GM18507 (cell line): ENCODE data around the gene HOXC10.

Experiments used
- DNase-seq: peaks from one replicate; pipeline ENCODE4 v3.0.0; 2011; ENCODE audit warnings: low read depth; ENCODE audit not compliant: insufficient read length; ENCODE audit errors: extremely low spot score
- FAIRE-seq: peaks from 2 replicates; lab custom pipeline; 2011; peaks lifted over from hg19 to GRCh38; lab: Jason Lieb, UNC

Gene HOXC10

GRCh38 chr12:53949631-53950436, 35.1 kb upstream of the HOXC10 start:
- no peak for DNase-seq
- no peak for FAIRE-seq

DNA sequence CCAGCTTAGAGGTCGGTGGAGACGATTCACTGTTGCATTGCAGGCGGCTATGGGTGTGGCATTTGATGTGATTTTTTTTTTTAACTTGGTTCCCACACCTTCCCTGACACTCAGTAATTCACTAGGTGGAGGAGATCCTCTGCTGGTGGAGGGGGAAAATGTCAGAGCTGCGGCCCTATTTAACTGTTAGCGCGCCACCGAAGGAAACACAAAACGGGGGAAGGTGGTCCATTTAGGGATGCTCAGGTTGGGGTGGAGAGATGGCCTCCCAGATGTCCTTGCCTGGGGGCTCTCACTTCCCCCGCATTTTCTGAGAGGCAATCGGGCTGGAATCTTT, 34.5 kb upstream of the HOXC10 start:
- FAIRE-seq (no peak), DNase-seq (no peak)

GRCh38 chr12:53950789-53951576, 34.0 kb upstream of the HOXC10 start:
- no peak for FAIRE-seq

DNA sequence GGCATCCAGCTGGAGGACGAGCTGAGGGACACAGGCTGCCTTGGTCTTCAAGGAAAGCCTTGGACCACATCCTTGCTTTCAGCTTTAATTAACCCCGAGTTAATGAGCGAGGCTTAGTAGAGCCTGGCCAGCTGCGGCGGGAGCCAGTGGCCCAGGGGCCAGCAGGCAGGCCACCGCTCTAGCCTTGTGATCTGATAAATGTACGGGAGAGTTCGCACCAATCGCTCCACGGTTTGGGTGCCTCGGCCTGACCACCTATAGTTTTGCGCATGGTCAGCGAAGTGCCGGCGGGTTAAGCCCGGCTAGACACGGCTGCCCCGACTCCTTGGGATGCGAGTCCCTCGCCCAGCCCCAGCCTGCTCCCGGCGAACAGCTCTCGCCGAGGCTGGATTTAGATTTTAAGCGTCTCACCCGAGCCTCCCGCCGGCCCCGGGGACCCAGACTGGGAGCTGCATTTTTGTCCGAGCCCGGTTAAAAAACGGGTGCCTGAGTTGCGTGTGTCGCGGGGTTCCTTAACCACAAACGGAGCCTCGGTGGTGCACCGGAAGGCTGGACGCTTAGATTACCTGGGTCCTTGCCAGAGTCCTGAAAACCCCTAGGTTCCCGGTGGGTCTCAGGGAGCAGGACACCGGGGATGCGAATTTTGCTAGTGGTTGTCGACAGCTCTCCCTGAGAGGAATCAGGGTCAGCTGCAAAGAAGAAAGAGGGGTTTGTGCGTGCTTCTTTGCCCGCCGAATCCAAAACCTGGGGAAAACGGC, 33.2 kb upstream of the HOXC10 start:
- FAIRE-seq: no peak
- DNase-seq: no peak

More at GRCh38 chr12:53950789-53951576, 34.0 kb upstream of the HOXC10 start:
- no peak for DNase-seq

GRCh38 chr12:53952335-53952694, 32.6 kb upstream of the HOXC10 start:
- DNase-seq (no peak), FAIRE-seq (no peak)

GRCh38 chr12:53952871-53953734, 31.8 kb upstream of the HOXC10 start:
- DNase-seq (no peak), FAIRE-seq (no peak)

DNA sequence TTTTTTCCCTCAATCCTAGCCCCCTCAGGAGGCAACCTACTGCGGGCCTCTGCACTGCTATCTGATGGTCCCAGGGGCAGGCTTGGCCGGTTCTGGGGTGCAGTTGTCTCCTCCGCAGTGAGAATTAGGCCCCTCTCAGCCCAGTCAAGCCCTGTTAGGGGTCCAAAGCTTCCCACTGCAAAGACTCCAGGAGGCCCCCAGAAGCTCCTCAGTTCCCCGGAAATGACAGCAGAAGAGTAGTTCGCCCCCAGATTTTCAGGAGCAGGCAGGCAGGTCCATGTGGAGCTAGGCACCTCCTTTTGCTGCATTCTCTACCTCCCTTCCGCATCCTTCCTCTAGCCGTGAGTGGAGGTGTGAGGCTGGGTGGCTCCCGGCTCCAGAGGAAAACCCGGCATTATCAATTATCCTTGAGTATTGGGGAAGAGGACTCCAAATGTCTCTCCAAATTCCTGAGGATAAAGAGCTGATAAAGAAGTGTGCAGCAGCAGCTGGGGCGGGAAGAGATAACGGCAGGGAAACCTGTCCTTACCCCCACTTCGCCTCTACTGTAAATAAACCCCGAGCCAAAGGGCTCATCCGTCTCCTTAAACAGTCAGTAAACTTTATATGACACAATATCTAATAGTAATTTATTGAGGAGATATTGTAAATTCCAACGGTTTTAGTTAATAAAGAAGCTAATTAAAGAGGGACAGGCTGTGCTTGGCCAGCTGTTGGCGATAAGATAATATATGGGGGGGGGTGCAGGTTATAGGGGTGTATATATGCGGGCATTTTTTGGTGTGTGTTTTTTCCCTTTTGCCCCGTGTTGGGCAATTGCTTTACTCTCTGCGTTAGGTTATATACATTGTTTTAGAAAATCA, 30.9 kb upstream of the HOXC10 start:
- no peak for DNase-seq
- no peak for FAIRE-seq

DNA sequence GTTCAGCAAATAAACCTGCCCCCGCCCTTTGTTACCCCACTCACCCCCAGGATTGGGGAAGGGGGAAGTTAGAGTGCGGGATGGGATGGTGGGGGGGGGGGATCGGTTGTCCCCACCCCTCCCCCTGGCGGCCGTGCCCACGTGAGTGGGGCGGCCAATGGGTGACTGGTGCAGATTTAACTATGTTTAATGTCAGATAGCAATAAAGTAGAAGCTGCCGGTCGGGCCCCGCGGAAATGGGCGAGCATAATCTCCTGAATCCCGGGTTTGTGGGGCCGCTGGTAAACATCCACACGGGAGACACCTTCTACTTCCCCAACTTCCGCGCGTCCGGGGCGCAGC, 30.3 kb upstream of the HOXC10 start, which contains the start of gene HOXC12:
TSS of gene HOXC12 (plus strand) at position 210 of the 342 bp plus-strand sequence. CDS start at position 237, 27 bp downstream.
- FAIRE-seq: no peak
- DNase-seq: no peak

DNA sequence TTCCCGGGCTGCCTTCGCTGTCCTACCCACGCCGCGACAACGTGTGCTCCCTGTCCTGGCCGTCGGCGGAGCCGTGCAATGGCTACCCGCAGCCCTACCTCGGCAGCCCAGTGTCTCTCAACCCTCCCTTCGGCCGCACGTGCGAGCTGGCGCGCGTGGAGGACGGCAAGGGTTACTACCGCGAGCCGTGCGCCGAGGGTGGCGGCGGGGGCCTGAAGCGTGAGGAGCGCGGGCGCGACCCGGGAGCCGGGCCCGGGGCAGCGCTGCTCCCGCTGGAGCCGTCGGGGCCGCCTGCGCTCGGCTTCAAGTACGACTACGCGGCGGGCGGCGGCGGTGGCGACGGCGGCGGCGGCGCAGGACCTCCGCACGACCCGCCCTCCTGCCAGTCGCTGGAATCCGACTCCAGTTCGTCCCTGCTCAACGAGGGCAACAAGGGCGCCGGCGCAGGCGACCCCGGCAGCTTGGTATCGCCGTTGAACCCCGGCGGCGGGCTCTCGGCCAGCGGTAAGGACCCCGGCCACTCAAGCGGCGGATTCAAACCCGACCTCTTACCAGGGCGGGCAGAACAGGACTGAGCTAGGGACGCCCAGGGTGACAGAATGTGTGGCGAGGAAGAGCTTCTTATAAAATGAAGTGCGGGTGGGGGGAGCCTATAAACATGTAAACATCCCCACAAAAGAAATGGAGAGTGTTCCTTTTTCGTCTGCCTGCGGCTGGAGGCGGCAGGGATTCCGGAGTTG, 29.7 kb upstream of the HOXC10 start:
- DNase-seq: no peak
- FAIRE-seq: no peak

DNA sequence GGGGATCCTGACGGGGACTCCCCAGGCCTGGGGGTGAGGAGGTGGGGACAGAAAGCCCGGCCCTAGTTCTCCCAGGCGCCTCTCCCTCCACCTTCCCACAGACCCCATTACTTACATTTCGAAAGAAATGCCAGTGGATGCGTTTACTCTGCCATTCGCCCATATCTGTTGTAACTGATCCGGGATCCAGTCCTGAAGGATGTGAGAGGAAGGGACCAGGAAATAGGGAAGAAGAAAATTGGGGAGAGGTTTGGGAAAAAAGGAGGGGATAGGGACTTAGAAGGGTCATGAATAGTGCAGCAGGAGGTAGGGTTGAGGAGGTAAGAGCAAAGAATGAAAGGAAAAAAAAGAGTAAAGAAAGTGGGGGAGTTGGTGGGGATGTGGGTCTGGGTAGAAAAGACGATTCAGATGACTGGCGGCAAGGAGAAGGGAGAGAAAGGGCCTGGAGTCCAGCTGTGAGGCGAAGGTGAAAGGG, 29.1 kb upstream of the HOXC10 start:
- FAIRE-seq: no peak
- DNase-seq: no peak

DNA sequence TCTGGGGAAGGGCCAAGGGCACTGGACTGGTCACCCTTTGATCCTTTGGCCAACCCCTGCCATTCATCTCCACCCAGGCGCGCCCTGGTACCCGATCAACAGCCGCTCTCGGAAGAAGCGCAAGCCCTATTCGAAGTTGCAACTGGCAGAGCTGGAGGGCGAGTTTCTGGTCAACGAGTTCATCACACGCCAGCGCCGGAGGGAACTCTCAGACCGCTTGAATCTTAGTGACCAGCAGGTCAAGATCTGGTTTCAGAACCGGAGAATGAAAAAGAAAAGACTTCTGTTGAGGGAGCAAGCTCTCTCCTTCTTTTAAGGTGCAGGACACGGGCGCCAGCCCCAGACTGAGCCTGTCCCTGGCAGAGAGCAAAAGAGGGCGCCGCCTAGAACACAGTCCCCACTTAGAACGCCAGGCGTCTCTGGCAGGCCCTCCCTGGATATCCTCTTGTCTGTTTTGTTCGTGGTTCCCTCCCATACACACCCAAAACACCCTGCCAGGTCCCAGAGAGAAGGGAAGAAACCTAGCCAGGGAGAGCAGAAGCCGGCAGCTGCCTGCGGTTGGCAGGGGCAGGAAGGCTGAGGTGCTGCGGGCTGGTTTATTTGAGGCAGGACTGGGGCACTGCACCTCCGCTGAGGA, 28.6 kb upstream of the HOXC10 start:
- no peak for FAIRE-seq
- DNase-seq: no peak

DNA sequence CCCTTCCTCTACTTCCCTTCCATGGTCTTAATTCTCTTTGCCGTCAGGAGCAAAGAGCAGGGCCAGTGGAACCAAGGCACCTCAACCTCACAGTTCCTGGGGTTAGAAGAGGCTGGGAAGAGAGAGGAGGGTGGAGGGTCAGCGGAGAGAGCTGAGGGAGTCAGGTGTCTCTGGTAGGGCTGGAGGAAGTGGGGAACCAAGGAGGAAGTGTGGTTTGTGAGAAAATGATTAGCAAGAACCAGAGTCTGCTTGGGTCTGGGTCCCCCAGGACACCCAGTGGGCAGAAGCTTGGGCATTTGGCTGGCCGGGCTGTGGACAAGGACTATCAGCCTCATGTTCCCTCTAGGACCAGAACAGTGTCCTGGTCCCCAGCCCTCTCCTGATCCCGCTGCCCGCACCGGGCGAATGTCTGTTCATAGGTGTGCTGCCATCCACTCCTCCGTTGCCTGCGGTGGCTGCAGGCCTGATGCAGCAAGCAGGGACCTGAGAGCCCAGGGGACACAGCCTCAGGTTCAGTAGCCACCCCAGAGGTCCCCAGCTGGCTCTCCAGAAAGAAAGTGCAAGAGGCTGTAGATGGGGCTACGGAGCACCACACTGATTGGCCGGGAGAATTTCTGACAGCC, 27.9 kb upstream of the HOXC10 start:
- DNase-seq (no peak), FAIRE-seq (no peak)

DNA sequence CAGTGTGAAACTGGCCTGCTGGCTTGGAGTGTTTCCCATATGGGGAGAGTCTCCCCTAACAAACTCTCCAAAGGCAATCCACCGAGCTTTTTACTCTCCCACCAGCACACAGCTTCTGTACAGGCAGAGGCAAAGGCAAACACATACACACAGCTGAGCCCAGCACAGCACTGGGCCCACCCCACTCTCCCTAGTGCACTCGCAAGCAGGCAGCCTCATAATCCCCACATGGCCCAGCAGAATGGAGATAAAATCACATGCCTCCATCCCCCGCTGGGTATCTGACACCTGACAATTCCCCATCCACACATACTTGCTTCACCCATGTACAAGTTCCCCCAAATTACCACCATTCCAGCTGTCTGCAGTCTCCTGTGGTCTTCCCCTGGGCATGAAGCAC, 26.8 kb upstream of the HOXC10 start:
- FAIRE-seq (no peak), DNase-seq (no peak)

- FAIRE-seq: no peak
- DNase-seq: no peak
These were observed 25.6 kb upstream of the HOXC10 start for GRCh38 chr12:53959314-53959713.

GRCh38 chr12:53960187-53961024, 24.5 kb upstream of the HOXC10 start:
- FAIRE-seq (no peak), DNase-seq (no peak)
